Esophagus muscularis mucosa (tissue), 3 donors: ENCODE results near the gene TPM2.

Experiments used
- CTCF ChIP-seq, 3 experiments: fragments of 200-600 bp in 2 of 3; fragments of 450-650 bp in 1 of 3; sonication (generic) in 2 of 3; IDR thresholded peaks; one replicate each; pipeline ENCODE4 v1.5.1; 2017 to 2019; ENCODE audit warnings: antibody characterized with exemption in 3 of 3, mild to moderate bottlenecking in 2 of 3, moderate library complexity in 1 of 3
- POLR2A ChIP-seq: fragments of 450-650 bp; IDR thresholded peaks from one replicate; pipeline ENCODE4 v1.6.1; 2017; ENCODE audit warnings: antibody characterized with exemption, moderate library complexity, mild to moderate bottlenecking, low read depth

- TF ChIP-seq CTCF (IDR thresholded peaks at IDR 0.05) (no peak), POLR2A (no peak)
Observed at GRCh38 chr9:35700031-35700430, 10.3 kb upstream of the TPM2 start.
